ENCODE results near the gene CARS1.

CARS1 gene

DNA sequence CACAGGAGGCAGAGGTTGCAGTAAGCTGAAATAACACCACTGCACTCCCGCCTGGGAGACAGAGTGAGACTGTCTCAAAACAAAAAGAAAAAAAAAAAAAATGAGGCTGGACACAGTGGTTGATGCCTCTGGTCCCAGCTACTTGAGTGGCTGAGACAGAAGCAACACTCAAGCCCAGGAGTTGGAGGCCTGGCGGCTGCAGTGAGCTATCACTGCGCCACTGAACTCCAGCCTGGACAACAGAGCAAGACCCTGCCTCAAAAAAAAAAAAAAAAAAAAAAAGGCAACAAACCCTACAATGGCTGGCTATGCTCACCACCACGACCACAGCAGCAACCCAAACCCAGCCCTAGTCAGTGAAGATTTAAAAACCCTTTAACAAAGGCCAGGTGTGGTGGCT lies 73.3 kb downstream of the CARS1 start:
- Histone ChIP-seq H3K79me2 (ENCODE audit: insufficient read depth, low read depth) (peaks cover 100% of the 10 kb centered on the region), H3K4me3 (IDR thresholded peaks at IDR 0.05; ENCODE audit: insufficient read depth, low read depth, low read length) (no peak overlapping the region), H2AFZ (ENCODE audit: low read depth) (no peak overlapping the region), H4K20me1 (ENCODE audit: insufficient read depth) (peaks cover 65% of the 10 kb centered on the region), H3K27ac (no peak overlapping the region), H3K27me3 (ENCODE audit: insufficient read depth, low read depth) (no peaks in the 10 kb centered on the region), H3K36me3 (ENCODE audit: insufficient read depth) (peaks cover 6% of the 10 kb centered on the region), H3K4me1 (ENCODE audit: low read depth, poor library complexity, severe bottlenecking) (peaks cover 90% of the 10 kb centered on the region), H3K9ac (no peak overlapping the region), H3K4me2 (peak overlapping the region; percentile 0; the same call in 1 of the 2 replicates)
- TF ChIP-seq, protein P1, sequence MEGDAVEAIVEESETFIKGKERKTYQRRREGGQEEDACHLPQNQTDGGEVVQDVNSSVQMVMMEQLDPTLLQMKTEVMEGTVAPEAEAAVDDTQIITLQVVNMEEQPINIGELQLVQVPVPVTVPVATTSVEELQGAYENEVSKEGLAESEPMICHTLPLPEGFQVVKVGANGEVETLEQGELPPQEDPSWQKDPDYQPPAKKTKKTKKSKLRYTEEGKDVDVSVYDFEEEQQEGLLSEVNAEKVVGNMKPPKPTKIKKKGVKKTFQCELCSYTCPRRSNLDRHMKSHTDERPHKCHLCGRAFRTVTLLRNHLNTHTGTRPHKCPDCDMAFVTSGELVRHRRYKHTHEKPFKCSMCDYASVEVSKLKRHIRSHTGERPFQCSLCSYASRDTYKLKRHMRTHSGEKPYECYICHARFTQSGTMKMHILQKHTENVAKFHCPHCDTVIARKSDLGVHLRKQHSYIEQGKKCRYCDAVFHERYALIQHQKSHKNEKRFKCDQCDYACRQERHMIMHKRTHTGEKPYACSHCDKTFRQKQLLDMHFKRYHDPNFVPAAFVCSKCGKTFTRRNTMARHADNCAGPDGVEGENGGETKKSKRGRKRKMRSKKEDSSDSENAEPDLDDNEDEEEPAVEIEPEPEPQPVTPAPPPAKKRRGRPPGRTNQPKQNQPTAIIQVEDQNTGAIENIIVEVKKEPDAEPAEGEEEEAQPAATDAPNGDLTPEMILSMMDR (conservative IDR thresholded peaks at IDR 0.05; ENCODE audit: low read depth, low read length), result no peak

DNA sequence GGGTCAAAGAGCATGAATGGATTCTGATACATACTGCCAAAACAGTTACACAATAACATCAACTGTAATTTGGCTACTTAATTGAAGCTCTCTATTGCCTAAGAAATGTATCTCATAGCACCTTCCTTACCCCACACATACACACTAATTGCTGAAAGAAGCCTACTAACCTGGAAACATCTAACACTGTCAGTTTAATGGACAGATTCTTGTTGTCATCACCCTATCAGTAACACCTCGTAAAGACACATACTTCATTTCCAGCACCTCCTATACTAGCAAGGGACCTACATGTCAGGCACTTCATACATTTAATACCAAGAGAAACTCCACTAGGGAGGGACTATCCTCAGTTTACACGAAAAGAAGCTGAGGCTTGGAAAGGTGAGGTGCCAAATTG lies 75.0 kb downstream of the CARS1 start:
- Histone ChIP-seq H3K4me2 (no peak overlapping the region), H3K79me2 (ENCODE audit: insufficient read depth, low read depth) (peaks cover 100% of the 10 kb centered on the region), H2AFZ (ENCODE audit: low read depth) (no peak overlapping the region), H3K4me1 (ENCODE audit: low read depth, poor library complexity, severe bottlenecking) (peaks cover 74% of the 10 kb centered on the region), H3K36me3 (ENCODE audit: insufficient read depth) (peaks cover 8% of the 10 kb centered on the region), H3K4me3 (IDR thresholded peaks at IDR 0.05; ENCODE audit: insufficient read depth, low read depth, low read length) (no peak overlapping the region), H3K27ac (no peak overlapping the region), H4K20me1 (ENCODE audit: insufficient read depth) (peaks cover 69% of the 10 kb centered on the region), H3K27me3 (ENCODE audit: insufficient read depth, low read depth) (no peaks in the 10 kb centered on the region), H3K9ac (no peak overlapping the region)
- TF ChIP-seq, protein P1 (conservative IDR thresholded peaks at IDR 0.05; ENCODE audit: low read depth, low read length), result no peak

DNA sequence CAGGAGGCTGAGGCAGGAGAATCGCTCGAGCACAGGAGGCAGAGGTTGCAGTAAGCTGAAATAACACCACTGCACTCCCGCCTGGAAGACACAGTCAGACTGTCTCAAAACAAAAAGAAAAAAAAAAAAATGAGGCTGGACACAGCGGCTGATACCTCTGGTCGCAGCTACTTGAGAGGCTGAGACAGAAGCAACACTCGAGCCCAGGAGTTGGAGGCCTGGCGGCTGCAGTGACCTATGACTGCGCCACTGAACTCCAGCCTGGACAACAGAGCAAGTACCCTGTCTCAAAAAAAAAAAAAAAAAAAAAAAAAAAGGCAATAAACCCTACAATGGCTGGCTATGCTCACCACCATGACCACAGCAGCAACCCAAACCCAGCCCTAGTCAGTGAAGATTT lies 76.1 kb downstream of the CARS1 start:
- peaks cover 69% of the 10 kb centered on the region for H4K20me1 ChIP-seq (ENCODE audit: insufficient read depth)
- no peak overlapping the region for H2AFZ ChIP-seq (ENCODE audit: low read depth)
- peaks cover 9% of the 10 kb centered on the region for H3K36me3 ChIP-seq (ENCODE audit: insufficient read depth)
- H3K27ac ChIP-seq, result no peak overlapping the region
- peaks cover 90% of the 10 kb centered on the region for H3K79me2 ChIP-seq (ENCODE audit: insufficient read depth, low read depth)
- H3K9ac ChIP-seq, result no peak overlapping the region
- H3K4me2 ChIP-seq, result no peak overlapping the region
- peaks cover 63% of the 10 kb centered on the region for H3K4me1 ChIP-seq (ENCODE audit: low read depth, poor library complexity, severe bottlenecking)
- TF ChIP-seq, protein P1 (conservative IDR thresholded peaks at IDR 0.05; ENCODE audit: low read depth, low read length), result no peak
- H3K27me3 ChIP-seq (ENCODE audit: insufficient read depth, low read depth), result no peaks in the 10 kb centered on the region
- H3K4me3 ChIP-seq (IDR thresholded peaks at IDR 0.05; ENCODE audit: insufficient read depth, low read depth, low read length), result no peak overlapping the region

DNA sequence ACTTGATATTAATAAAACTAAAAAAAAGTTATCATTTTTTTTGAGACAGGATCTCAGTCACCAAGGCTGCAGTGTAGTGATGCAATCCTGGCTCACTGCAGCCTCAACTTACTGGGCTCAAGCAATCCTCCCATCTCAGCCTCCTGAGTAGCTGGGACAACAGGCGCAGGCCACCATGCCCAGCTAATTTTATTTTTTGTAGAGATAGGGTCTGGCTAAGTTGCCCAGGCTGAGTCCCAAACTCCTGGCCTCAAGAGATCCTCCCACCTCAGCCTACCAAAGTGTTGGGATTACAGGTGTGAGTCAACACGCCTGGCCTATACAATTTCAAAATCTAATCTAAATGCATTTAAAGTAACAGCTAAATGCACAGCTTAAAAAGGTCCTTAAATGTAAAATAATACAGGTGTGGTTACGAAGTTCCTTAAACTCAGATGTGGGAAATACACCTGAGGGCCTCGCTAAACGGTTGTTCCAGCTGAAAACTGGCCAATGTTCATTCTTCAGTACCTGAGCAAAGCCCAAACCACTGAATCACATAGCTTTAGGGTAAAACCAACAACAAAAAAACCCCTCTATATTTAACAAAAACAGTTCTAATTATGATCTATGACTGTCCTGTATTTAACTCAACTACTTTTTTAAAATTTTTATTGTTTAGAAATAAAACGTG lies 76.9 kb downstream of the CARS1 start:
- Histone ChIP-seq H3K27ac (no peak overlapping the region), H3K4me2 (no peak overlapping the region), H3K36me3 (ENCODE audit: insufficient read depth) (peaks cover 9% of the 10 kb centered on the region), H3K4me3 (IDR thresholded peaks at IDR 0.05; ENCODE audit: insufficient read depth, low read depth, low read length) (no peak overlapping the region), H2AFZ (ENCODE audit: low read depth) (no peak overlapping the region), H3K27me3 (ENCODE audit: insufficient read depth, low read depth) (no peaks in the 10 kb centered on the region), H3K4me1 (ENCODE audit: low read depth, poor library complexity, severe bottlenecking) (peaks cover 54% of the 10 kb centered on the region), H3K9ac (no peak overlapping the region), H3K79me2 (ENCODE audit: insufficient read depth, low read depth) (peaks cover 85% of the 10 kb centered on the region), H4K20me1 (ENCODE audit: insufficient read depth) (peaks cover 62% of the 10 kb centered on the region)
- TF ChIP-seq, protein P1 (conservative IDR thresholded peaks at IDR 0.05; ENCODE audit: low read depth, low read length), result no peak
